Prostate gland (tissue), 2 donors: ENCODE data around the gene UBN1.

Experiments used
- CTCF ChIP-seq, 4 experiments: fragments of 200-600 bp in 2 of 4; fragments of 450-650 bp in 2 of 4; sonication (generic) in 2 of 4; IDR thresholded peaks; 1 replicate in 3 of 4; 2 replicates in 1 of 4; pipeline ENCODE4 v1.5.1; 2016 to 2019; ENCODE audit warnings: antibody characterized with exemption in 4 of 4, mild to moderate bottlenecking in 2 of 4, moderate library complexity in 2 of 4
- POLR2AphosphoS5 ChIP-seq: sonication (generic); formaldehyde crosslinking; IDR thresholded peaks from one replicate; pipeline ENCODE4 v1.6.1; 2017; ENCODE audit warnings: antibody characterized with exemption

DNA sequence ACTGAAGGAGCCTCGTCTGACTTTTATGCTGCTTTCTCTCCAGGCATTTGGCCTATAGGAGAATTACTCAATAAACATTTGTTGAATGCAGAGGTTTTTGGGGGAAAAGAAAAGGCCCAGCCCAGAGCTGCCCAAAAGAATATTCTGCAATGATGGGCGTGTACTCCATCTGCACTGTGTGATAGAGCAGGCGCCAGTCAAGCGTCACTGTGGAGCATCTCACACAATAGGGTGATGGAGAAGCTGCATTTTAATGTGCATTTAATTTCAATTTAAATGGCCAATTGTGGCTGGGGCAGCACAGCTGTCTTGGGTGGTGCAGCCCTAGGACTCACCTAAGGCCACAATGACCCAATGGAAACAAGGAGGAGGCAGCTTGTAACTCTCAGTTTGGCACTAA, 20.8 kb upstream of the UBN1 start:
- TF ChIP-seq POLR2AphosphoS5 = no peak
- TF ChIP-seq CTCF (IDR thresholded peaks at IDR 0.05) = no peak
